GM21717 (cell line): ENCODE measurements around the gene TREML4.

Experiments
- ATAC-seq: cut with Tn5 transposase; IDR thresholded peaks from one replicate; pipeline ENCODE4 v1.9.1; 2021; ENCODE audit warnings: mild to moderate bottlenecking, moderate library complexity; ENCODE audit not compliant: unreplicated experiment

TREML4 gene

DNA sequence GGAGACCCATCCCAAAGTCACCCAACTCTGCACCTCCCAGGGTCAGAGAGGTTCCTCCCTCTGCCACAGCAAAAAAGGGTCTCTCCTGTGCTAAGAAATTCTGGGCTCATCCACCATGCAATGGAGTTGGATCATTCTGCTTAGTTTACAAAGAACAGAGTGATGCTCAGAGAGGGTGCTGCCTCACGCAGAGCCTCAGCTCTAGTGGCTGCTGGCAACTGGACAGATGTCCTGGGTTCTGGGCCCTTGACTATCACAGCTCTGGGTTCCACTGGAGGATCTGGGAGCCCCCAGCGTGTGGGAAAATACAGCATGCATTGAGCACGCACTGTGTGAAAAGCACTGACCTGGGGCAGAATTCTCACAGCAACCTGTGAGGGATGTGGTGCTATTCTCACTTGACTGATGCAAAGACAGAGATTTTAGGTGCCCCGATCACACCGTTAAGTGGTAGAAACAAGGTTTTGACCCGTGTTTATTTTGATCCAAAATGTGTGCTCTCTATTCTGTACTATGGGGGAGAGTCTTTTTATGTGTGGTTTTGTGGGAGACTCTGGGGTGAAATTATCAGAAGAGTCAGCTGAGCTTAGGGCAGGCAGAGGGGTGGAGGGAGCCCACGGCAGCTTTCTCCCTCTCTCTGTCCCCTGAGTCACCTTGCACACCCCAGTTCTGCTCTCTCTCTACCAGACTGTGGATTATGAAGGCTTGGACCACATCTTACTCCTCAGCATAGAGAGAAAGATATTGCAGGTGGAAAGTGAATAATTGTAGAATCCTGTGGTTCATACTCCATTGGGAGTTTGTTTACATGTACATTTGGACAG is 19.9 kb downstream of the TREML4 start:
- no peak for ATAC-seq

GRCh38 chr6:41252401-41253169 is 24.4 kb downstream of the TREML4 start:
- no peak for ATAC-seq

DNA sequence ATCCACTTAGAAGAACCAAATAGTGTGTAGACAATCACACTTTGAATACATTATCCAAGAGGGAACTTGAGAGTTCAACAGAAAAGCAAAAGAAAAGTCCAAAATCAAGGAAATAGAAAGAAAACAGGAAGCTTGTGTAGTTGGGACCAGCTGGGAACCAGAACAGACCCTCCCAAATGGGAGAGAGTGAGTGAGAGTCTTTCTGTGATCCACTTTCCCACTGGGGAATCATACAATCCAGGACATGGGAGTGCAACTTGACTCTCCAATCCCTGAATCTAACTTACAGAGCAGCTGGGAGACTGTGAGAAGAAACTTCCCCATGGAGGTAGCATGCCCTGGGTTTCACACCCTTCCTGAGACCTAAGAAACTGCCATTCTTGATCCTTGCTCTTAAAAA is 27.0 kb downstream of the TREML4 start:
- no peak for ATAC-seq

DNA sequence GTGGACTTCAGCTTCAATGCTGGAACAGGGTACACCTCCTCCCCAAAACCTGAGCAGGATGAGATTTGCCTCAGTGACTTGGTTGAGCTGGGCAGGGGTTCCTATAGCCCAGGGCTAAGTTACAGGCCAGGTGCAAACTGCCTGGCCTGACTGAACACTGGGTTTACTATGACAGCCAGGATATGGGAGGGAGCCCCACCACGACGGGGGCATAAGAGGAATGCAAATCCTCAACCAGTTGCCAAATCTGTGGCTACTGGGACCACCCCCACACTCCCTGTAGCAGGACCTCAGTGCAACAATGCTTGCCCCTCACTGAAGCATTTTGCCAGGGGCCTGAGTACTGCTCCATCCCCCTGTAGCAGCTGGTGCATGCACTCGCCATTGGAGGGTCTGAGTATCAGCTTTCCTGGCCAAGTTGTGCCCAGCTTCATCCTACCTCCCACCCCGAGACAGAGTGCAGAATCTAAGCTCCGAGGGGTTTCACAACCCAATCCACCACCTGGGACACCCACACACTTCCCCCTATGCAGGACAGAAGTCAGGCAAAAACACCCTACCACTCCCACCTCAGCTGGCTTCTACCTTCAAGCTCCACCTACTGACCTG is 27.6 kb downstream of the TREML4 start:
- ATAC-seq = peak; percentile 29

DNA sequence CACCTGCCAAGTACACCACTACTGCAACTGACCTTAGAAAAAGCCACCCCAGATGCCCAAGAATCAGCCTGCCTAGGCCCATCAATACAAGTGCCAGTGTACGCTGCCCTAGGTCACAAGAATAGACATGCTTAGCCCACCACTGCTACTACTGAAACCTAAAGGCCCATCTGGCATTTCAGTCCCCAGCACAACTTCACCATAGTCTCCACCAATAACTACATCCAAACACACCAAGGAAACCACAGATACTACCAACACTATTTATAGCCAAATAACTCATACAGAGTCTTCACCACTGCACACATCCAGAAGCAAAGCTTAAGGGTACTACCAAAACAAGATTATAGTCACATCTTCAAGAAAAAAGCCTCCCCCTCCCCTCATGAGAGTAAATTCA is 28.2 kb downstream of the TREML4 start:
- ATAC-seq = peak; percentile 90

GRCh38 chr6:41257369-41258195 is 29.4 kb downstream of the TREML4 start:
- ATAC-seq = no peak

DNA sequence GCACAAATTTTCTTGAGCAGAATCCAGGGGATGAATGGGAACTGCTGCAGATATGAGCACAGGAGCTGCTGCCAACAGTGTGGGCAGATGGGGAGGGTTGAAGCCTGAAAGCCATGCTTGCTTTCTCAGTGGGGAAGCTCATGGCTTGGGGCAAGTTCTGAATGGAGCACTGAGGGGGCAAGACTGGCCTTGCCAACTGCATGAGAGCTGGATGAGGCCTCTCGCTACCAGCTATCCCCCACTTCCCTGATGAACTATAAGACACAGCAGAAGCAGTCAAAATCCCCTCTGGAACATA is 30.0 kb downstream of the TREML4 start:
- no peak for ATAC-seq

- ATAC-seq = no peak
Observed at GRCh38 chr6:41262401-41262800, 34.3 kb downstream of the TREML4 start.

GRCh38 chr6:41263267-41263666 is 35.1 kb downstream of the TREML4 start:
- ATAC-seq = no peak

DNA sequence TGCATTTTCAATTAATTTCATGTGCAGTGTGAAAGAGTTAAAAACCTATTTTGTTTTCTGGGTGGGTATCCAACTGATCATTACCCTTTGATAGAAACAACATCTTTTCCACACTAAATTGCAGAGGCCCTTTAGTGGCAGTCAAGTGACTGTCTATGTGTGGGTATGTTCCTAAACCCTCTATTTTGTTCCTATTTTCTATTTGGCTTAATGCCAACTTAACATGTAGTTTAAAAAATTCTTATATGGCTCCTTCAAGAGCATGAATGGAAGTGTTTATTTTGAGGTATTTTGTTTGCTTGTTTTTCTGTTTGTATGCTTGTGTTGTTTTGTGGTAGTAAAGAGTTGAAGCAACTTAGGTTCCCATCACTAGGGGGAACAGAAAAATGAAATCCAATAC is 38.4 kb downstream of the TREML4 start:
- no peak for ATAC-seq

DNA sequence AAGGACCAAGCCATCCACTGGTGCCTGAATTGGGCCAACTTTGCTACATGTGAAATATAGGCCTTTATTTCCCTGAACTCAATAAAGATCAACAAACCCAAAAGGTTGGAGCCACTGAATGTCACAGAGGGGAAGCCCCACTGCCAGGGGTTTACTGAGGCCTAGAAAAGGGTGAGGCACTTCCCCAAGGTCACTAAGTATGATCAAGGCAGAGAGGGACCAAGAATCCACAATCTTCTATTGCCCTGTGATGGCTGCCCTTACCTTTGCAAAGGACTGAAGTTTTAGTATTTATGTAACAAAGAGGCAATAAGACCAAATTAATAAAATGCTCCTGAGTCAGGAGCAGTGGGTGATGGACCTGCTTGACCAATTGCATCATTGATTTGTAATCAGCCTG is 40.3 kb downstream of the TREML4 start:
- ATAC-seq = no peak

DNA sequence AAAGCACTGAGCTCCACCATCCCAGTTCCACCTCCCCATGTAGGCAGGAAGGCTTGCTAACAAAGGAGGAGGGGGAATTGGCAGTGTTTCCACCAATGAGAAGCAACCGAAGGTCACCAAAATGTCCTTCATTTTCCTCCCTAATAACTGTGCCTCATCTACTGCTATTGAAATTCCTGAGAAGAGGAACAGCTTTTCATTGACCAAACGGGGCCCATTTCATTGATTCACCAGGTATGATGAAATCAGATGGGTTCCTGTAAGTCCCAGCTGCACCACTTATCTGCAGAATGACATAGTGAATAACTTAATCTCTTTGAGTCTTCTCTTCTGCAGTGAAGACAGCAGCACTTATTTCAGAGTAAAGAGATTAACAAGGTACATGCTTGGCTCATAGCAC is 41.0 kb downstream of the TREML4 start:
- ATAC-seq = no peak

DNA sequence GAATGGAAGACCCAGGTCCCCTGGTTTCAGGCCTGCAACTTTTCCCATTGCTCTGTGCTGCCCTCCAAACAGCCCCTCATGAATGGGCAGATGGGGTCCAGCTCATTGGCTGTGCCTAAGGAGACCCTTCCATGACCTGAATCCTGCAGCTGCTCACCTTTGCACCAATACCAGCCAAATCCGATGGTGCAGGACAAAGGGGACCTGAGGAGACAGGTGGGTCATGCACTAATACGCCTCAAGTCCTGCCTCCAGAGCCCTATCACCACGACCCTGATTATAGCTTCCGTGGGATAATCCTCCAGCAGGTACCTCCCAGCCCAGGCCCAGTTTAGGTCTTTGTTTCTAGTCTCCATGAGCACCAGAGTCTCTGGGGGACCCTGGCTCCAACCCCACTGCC is 41.6 kb downstream of the TREML4 start:
- ATAC-seq = no peak

DNA sequence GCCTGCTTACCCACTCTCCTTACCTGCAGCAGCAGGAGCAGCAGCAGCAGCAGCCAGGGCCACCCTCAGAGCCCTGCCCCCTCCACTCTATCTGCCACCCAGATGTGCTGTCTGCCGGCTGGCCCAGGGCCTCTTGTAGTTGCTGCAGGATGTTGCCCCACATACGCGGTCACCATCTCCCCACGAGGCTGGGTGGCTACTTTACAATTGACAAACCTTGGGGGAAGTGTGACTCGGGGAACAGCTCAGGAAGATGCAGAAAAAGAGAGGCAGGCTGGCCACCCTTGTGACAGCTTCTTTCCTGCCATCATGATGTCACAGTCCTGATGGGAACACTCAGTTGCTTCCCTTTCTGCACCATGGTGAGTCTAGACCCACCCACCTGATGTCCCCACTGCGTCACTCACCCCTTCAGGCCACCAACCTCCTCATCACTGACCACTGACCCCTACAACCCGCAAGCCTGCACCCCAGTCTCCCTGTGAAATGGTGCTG is 43.8 kb downstream of the TREML4 start:
- no peak for ATAC-seq

- ATAC-seq = no peak
Observed at GRCh38 chr6:41272591-41273240, 44.6 kb downstream of the TREML4 start.

DNA sequence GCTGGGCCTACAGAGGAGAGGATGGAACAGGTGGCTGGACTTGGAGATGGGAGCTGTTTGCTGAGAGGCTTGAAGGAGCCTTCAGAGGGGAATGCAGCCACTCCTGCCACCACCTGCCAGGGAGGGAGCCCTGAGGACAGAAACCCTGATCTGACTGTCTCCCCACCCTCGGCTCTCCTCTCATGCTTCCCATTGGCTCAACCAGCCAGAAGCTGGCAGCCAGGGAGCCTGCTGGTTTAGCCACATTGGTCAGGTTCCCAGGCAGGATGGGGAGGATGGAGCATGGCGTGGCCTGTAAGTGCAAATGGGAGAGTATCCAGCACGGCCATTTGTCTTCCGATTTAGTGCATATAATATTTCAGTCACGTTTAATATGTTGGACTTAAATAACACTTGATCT is 45.6 kb downstream of the TREML4 start:
- no peak for ATAC-seq

DNA sequence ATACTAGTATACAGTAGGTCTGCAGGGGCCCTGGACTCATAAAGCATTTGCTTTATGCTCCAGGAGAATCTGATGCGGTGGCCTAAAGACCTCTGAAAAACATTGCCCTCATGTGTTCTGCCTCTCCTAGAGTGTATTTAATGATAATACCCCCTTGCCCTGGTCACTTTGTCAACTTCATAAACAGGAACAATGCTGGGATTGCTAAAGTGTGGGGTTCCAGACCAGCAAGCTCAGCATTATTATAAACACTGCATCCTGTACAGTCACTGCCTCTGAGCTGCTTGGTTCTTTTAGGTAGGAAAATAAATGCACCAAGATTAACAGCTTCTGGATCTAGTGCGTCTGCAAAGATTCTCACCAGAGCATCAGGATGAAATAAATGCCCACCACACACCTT is 46.1 kb downstream of the TREML4 start:
- no peak for ATAC-seq

GRCh38 chr6:41275489-41275888 is 47.3 kb downstream of the TREML4 start:
- ATAC-seq = no peak

- ATAC-seq = no peak
Observed at GRCh38 chr6:41277605-41278004, 49.5 kb downstream of the TREML4 start.

- no peak for ATAC-seq
Observed at GRCh38 chr6:41278699-41279405, 50.7 kb downstream of the TREML4 start.
